Measurements from ENCODE around the gene PTPRD. TPM values are rescaled to one million over a fixed set of nuclear protein-coding genes. Genes with fewer than 3 reads are reported as not detected.
"Not testable (repeated sequence)": the region's sequence is repeated elsewhere in the genome, so short reads cannot be mapped to it uniquely, and the experiment has no call there.

Gene PTPRD
- total RNA-seq, 2 donors from 2014 or later = 60.1 to 75.7 TPM

DNA sequence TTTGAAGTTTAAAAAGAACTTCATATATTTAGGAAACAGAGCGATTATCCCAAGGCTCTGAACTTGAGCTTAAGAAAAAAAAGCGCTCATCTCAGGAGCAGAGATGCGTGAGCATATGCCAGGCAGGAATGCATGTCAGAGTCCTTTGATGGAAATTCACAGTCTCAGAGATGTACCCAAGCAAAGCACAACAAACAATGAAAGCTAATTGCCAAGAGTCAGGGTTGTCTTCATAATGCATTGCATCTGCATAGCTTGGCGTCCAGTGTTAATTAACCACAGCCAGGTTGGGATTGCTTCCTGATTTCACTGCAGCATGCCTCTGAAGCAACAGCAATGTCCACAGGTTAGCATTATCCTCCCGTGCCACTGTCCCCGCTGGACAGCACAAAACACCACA is 1906.3 kb downstream of the PTPRD start:
- no peak overlapping the region for H3K4me3 ChIP-seq
- no peak overlapping the region for H3K27ac ChIP-seq
- TF ChIP-seq, protein P1, sequence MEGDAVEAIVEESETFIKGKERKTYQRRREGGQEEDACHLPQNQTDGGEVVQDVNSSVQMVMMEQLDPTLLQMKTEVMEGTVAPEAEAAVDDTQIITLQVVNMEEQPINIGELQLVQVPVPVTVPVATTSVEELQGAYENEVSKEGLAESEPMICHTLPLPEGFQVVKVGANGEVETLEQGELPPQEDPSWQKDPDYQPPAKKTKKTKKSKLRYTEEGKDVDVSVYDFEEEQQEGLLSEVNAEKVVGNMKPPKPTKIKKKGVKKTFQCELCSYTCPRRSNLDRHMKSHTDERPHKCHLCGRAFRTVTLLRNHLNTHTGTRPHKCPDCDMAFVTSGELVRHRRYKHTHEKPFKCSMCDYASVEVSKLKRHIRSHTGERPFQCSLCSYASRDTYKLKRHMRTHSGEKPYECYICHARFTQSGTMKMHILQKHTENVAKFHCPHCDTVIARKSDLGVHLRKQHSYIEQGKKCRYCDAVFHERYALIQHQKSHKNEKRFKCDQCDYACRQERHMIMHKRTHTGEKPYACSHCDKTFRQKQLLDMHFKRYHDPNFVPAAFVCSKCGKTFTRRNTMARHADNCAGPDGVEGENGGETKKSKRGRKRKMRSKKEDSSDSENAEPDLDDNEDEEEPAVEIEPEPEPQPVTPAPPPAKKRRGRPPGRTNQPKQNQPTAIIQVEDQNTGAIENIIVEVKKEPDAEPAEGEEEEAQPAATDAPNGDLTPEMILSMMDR (IDR thresholded peaks at IDR 0.05) = no peak
- H3K9me3 ChIP-seq = no peaks in the 10 kb centered on the region
- H3K27me3 ChIP-seq = no peaks in the 10 kb centered on the region
- H3K4me1 ChIP-seq = no peaks in the 10 kb centered on the region
- DNase-seq = no peak
- no peaks in the 10 kb centered on the region for H3K36me3 ChIP-seq
- no peak overlapping the region for H3K9ac ChIP-seq (ENCODE audit: low read depth in 2 of 2, low read length in 2 of 2)
- intact Hi-C loops (cut with DNase I) = no loop called here

DNA sequence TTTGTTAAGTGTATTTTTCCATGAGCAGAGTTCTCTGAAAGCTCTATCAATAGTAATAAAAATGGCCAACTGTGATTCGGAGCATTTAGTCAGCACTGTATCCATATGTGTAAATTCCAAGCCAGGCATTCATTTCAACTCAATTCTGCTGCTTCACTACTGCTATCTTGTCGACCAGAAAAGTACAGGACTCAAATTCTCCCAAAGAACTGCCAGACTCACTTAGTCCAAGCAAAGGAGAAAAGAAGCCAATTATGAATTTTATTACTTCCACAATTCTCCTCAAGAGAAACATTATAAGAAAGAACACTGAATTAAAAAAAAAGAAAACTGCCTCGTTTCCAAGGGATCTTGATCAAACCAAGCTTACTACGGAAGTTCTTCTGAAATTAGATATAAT is 1906.9 kb downstream of the PTPRD start:
- no peak overlapping the region for H3K27ac ChIP-seq
- TF ChIP-seq, protein P1 (IDR thresholded peaks at IDR 0.05) = no peak
- no peaks in the 10 kb centered on the region for H3K27me3 ChIP-seq
- H3K9me3 ChIP-seq = no peaks in the 10 kb centered on the region
- H3K9ac ChIP-seq (ENCODE audit: low read depth in 2 of 2, low read length in 2 of 2) = no peak overlapping the region
- H3K4me1 ChIP-seq = no peaks in the 10 kb centered on the region
- H3K36me3 ChIP-seq = no peaks in the 10 kb centered on the region
- intact Hi-C loops (cut with DNase I) = no loop called here
- no peak overlapping the region for H3K4me3 ChIP-seq
- no peak for DNase-seq

DNA sequence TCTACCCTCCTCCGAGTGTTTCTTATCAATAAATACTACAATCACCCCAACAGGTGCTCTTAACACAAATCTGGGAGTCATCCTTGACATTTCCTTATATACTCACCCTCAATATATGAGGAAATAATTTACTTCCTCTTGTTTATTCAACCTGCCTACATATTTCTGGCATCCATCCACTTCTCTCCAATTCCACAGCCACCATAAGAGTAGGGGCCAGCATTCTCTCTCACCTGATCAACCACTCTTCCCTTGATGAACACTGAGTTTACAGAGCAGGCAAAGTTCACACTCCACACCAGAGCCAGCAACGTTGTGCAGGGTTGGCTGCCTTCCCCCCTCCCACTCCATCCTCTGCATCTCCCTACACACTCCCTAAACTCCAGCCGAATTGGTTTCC is 1908.9 kb downstream of the PTPRD start:
- Histone ChIP-seq H3K9me3 (no peaks in the 10 kb centered on the region), H3K27ac (no peak overlapping the region), H3K4me3 (no peak overlapping the region), H3K9ac (ENCODE audit: low read depth in 2 of 2, low read length in 2 of 2) (no peak overlapping the region), H3K27me3 (no peaks in the 10 kb centered on the region), H3K36me3 (no peaks in the 10 kb centered on the region), H3K4me1 (no peaks in the 10 kb centered on the region)
- TF ChIP-seq, protein P1 (IDR thresholded peaks at IDR 0.05) = no peak
- no peak for DNase-seq
- intact Hi-C loops (cut with DNase I) = no loop called here

DNA sequence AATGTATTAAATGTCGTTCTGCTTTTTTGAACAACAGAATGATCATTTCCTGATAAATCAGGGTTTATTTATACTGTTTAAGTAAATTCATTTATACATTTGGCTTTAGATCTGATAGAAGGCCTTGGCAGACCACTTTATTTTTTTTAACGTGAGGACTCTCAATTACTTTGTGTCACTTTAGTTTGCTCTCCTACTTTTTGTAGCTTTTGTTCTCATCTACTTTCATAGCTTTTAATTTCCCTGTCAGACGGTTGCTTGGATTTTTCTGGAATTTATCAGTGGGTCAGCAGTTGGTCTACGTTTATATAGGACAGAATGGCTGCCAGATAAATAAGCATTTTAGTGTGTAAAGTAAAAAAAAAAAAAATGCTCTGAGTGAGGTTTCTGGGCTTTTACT is 1910.9 kb downstream of the PTPRD start:
- Histone ChIP-seq H3K9ac (ENCODE audit: low read depth in 2 of 2, low read length in 2 of 2) (no peak overlapping the region), H3K4me3 (no peak overlapping the region), H3K9me3 (no peaks in the 10 kb centered on the region), H3K36me3 (no peaks in the 10 kb centered on the region), H3K4me1 (no peaks in the 10 kb centered on the region), H3K27me3 (no peaks in the 10 kb centered on the region), H3K27ac (no peak overlapping the region)
- TF ChIP-seq, protein P1 (IDR thresholded peaks at IDR 0.05) = no peak
- intact Hi-C loops (cut with DNase I) = no loop called here
- DNase-seq = no peak

DNA sequence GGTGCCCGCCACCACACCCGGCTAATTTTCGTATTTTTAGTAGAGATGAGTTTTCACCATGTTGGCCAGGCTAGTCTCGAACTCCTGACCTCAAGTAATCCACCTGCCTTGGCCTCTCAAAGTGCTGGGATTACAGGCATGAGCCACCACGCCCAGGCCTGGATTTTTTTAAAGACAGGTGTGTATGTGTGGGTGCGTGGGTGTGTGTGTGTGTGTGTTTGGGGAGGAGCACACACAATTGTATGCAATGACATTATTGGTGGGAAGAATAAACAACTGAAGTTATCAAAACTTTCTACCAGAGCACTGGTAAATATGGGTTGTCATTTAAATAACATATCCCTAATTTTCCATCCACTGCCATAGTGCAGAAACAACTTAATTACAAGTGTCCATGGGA is 1915.2 kb downstream of the PTPRD start:
- H3K9ac ChIP-seq (ENCODE audit: low read depth in 2 of 2, low read length in 2 of 2); H3K4me1 ChIP-seq; H3K27me3 ChIP-seq; DNase-seq; H3K4me3 ChIP-seq; H3K9me3 ChIP-seq; H3K36me3 ChIP-seq; intact Hi-C loops (cut with DNase I); H3K27ac ChIP-seq: not testable (repeated sequence)

DNA sequence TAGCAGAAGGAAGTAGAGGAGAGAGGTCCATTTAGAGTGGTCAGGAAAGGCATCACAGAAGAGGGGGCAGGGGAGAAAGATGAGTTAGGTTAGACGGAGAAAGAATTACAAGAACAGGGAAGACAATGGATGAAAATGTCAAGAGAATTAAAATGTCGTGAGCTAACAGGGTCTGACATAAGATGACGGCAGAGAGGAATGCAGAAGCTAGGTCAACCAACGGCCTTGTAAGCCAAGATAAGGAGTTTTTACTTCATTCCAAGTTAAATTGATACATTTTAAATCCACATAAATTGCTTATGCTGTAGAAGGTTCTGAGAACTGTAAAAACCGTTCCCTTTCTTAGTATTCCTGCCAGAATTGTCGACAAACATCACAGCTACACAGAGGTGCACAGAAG is 1916.3 kb downstream of the PTPRD start:
- intact Hi-C loops (cut with DNase I) = no loop called here
- TF ChIP-seq, protein P1 (IDR thresholded peaks at IDR 0.05) = no peak
- H3K4me1 ChIP-seq = no peaks in the 10 kb centered on the region
- H3K9ac ChIP-seq (ENCODE audit: low read depth in 2 of 2, low read length in 2 of 2) = no peak overlapping the region
- H3K4me3 ChIP-seq = no peak overlapping the region
- no peaks in the 10 kb centered on the region for H3K9me3 ChIP-seq
- no peak overlapping the region for H3K27ac ChIP-seq
- DNase-seq = no peak
- no peaks in the 10 kb centered on the region for H3K36me3 ChIP-seq
- no peaks in the 10 kb centered on the region for H3K27me3 ChIP-seq
